ENCODE results near the gene PLAAT2.
"Not testable (repeated sequence)": the region's sequence is repeated elsewhere in the genome, so short reads cannot be mapped to it uniquely, and the experiment has no call there.

Gene PLAAT2

DNA sequence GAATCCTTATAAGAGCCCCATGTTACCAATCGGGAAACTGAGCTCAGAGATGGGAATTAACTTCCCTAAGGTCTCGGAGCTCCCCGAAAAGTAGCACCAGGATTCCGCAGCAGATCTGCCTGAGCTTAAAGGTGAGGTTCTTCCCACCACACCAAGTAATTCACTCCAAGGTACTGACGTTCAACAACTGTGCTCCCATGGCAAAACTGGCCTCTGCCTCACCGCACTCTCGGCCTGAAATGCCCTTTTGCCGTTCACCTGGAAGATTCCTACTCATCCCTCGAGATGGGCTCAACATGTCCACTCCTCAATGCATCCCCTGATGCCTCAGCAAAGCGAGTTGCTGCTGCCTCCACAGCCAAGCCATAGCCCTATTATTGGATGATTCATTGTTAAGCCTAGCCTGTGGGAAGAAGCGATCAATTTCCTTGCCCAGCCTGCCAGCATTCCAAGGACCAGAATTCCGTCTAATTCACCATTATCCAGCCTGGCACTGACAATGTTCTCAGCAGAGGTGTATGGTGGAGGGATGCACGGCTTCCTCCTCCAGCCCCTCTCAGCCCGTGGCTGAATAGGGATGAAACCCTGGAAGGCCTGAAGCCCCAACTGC, 46.9 kb upstream of the PLAAT2 start:
- H3K27ac ChIP-seq: no peak overlapping the region
- H3K4me1 ChIP-seq (ENCODE audit: low read depth, poor library complexity, severe bottlenecking): no peaks in the 10 kb centered on the region
- no peaks in the 10 kb centered on the region for H3K79me2 ChIP-seq (ENCODE audit: insufficient read depth, low read depth)
- no peak overlapping the region for H3K4me2 ChIP-seq
- no peak overlapping the region for H2AFZ ChIP-seq (ENCODE audit: low read depth)
- TF ChIP-seq, protein P1, sequence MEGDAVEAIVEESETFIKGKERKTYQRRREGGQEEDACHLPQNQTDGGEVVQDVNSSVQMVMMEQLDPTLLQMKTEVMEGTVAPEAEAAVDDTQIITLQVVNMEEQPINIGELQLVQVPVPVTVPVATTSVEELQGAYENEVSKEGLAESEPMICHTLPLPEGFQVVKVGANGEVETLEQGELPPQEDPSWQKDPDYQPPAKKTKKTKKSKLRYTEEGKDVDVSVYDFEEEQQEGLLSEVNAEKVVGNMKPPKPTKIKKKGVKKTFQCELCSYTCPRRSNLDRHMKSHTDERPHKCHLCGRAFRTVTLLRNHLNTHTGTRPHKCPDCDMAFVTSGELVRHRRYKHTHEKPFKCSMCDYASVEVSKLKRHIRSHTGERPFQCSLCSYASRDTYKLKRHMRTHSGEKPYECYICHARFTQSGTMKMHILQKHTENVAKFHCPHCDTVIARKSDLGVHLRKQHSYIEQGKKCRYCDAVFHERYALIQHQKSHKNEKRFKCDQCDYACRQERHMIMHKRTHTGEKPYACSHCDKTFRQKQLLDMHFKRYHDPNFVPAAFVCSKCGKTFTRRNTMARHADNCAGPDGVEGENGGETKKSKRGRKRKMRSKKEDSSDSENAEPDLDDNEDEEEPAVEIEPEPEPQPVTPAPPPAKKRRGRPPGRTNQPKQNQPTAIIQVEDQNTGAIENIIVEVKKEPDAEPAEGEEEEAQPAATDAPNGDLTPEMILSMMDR (conservative IDR thresholded peaks at IDR 0.05; ENCODE audit: low read depth, low read length): no peak
- no peak overlapping the region for H3K9ac ChIP-seq
- no peaks in the 10 kb centered on the region for H3K27me3 ChIP-seq (ENCODE audit: insufficient read depth, low read depth)
- no peaks in the 10 kb centered on the region for H3K36me3 ChIP-seq (ENCODE audit: insufficient read depth)
- H4K20me1 ChIP-seq (ENCODE audit: insufficient read depth): no peaks in the 10 kb centered on the region
- no peak overlapping the region for H3K4me3 ChIP-seq (IDR thresholded peaks at IDR 0.05; ENCODE audit: insufficient read depth, low read depth, low read length)

DNA sequence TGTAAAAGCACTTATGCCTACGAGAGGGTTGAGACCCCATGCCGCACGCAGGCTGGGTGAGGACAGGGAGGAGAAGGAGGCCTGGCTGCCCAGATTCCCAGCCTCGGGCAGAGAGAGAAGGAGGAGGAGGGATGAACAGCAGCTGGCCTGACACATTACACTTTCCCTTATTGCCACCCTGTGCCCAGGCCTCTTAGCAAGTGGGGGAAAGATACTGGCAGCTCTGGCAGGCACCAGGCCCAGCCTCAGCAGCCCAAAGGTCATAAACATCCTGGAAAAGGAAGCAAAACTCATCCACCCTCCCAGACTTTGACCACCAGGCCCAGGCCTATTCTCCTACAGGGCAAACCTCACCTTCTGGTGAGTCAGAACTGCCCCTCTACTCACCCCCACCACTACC, 46.4 kb upstream of the PLAAT2 start:
- Histone ChIP-seq H3K27me3 (ENCODE audit: insufficient read depth, low read depth) (no peaks in the 10 kb centered on the region), H3K4me2 (no peak overlapping the region), H4K20me1 (ENCODE audit: insufficient read depth) (no peaks in the 10 kb centered on the region), H3K4me1 (ENCODE audit: low read depth, poor library complexity, severe bottlenecking) (no peaks in the 10 kb centered on the region), H3K9ac (no peak overlapping the region), H3K4me3 (IDR thresholded peaks at IDR 0.05; ENCODE audit: insufficient read depth, low read depth, low read length) (no peak overlapping the region), H3K79me2 (ENCODE audit: insufficient read depth, low read depth) (no peaks in the 10 kb centered on the region), H3K36me3 (ENCODE audit: insufficient read depth) (no peaks in the 10 kb centered on the region), H3K27ac (no peak overlapping the region), H2AFZ (ENCODE audit: low read depth) (no peak overlapping the region)
- TF ChIP-seq, protein P1 (conservative IDR thresholded peaks at IDR 0.05; ENCODE audit: low read depth, low read length): no peak

DNA sequence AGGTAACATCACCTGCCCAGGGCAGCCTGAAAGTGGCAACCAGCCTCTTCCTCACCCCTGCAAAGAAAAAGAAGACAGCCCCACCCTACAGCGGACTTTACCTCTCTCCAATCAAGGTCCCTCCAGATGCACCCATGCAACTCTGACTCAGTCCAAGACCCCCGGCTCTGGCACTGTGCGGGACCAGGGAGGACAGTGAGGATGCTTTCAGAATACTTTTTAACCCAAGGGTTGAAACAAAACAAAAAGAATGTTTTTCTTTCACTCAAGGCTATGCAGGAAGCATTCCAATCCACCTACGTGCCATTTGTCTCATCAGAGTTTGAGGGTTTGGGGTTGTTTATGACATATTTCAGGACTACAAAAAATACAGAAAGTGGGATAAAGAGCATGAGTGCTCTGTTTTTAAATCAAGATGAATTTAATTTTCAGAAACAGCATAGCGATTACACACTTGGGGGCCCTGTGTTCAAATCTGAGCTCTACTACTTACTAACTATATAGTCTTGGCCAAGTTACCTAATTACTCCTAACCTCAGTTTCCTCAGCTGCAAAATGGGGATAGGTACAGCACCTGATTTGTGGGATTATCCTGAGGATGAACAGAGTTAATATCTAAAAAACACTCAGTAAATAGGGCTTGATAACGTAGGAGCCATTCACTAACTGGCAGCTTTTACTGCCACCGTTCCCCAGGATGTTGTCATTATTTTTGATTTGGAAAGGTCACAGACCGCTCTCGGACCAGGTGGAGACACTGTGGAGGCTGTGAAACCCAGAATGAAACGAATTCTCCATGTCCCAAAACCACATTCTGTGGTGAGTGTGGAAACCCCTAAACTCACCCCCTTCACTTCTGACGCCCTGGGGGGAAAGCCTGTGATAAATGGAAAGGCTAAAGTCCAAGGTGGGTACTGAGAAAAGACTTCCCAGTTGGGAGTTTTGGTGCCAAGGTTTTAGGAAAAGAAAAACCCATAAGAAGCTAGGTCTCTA, 45.5 kb upstream of the PLAAT2 start:
- H3K27me3 ChIP-seq (ENCODE audit: insufficient read depth, low read depth): no peaks in the 10 kb centered on the region
- H3K79me2 ChIP-seq (ENCODE audit: insufficient read depth, low read depth): no peaks in the 10 kb centered on the region
- no peak overlapping the region for H3K4me3 ChIP-seq (IDR thresholded peaks at IDR 0.05; ENCODE audit: insufficient read depth, low read depth, low read length)
- TF ChIP-seq, protein P1 (conservative IDR thresholded peaks at IDR 0.05; ENCODE audit: low read depth, low read length): no peak
- H3K4me2 ChIP-seq: no peak overlapping the region
- no peaks in the 10 kb centered on the region for H3K36me3 ChIP-seq (ENCODE audit: insufficient read depth)
- no peak overlapping the region for H3K27ac ChIP-seq
- H3K9ac ChIP-seq: no peak overlapping the region
- no peaks in the 10 kb centered on the region for H4K20me1 ChIP-seq (ENCODE audit: insufficient read depth)
- H3K4me1 ChIP-seq (ENCODE audit: low read depth, poor library complexity, severe bottlenecking): no peaks in the 10 kb centered on the region
- H2AFZ ChIP-seq (ENCODE audit: low read depth): no peak overlapping the region

DNA sequence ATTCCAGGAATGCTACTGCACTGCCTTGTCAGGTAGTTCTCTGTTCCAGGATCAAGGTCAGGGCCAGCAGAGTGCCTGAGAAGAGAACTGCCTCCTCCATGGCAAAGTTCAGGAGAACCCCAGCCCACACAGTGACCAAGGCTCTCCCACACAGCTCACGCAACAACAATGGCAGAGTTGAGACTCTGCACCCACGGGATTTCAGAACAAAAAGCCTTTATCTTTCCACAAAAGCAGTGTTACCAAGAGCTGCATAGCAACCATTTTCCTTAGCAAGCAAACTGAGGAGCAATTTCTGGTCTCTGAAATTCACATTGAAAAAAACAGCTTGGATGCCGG, 40.0 kb upstream of the PLAAT2 start:
- no peak overlapping the region for H3K4me2 ChIP-seq
- H3K36me3 ChIP-seq (ENCODE audit: insufficient read depth): no peaks in the 10 kb centered on the region
- no peak overlapping the region for H3K9ac ChIP-seq
- no peak overlapping the region for H3K27ac ChIP-seq
- H3K79me2 ChIP-seq (ENCODE audit: insufficient read depth, low read depth): no peaks in the 10 kb centered on the region
- TF ChIP-seq, protein P1 (conservative IDR thresholded peaks at IDR 0.05; ENCODE audit: low read depth, low read length): no peak
- peaks cover 6% of the 10 kb centered on the region for H3K4me1 ChIP-seq (ENCODE audit: low read depth, poor library complexity, severe bottlenecking)
- no peaks in the 10 kb centered on the region for H4K20me1 ChIP-seq (ENCODE audit: insufficient read depth)
- H2AFZ ChIP-seq (ENCODE audit: low read depth): peak overlapping the region; percentile 30; the same call in 1 of the 2 replicates
- H3K27me3 ChIP-seq (ENCODE audit: insufficient read depth, low read depth): no peaks in the 10 kb centered on the region
- H3K4me3 ChIP-seq (IDR thresholded peaks at IDR 0.05; ENCODE audit: insufficient read depth, low read depth, low read length): no peak overlapping the region

DNA sequence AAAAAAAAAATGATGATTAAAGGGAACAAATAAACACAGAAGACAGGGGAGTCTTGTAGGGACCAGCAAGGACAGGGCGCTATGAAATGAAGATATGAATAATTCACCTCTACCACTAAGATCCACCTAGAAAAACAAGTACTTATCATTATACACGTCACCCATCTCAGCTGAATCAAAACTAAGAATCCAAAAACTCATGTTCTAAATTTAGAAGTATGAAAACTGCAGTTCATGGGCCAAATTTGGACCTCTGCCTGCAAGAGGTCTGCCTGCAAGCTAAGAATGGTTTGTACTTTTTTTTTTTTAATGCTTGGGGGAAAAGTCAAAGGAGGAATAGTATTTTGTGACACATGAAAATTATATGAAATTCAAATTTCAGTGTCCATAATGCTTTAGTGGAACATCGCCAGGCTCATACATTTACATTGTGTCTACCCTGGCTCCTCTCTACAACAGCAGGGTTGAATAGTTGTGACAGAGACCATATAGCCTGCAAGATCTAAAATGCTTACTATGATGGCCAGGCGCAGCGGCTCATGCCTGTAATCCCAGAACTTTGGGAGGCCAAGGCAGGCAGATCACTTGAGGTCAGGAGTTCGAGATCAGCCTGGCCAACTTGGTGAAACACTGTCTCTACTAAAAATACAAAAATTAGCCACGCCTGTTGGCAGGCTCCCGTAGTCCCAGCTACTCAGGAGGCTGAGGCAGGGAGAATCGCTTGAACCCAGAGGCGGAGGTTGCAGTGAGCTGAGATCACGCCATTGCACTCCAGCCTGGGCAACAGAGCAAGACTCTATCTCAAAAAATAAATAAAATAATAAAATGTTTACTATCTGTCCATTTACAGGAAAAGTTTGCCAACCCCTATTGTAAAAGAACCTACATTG, 39.4 kb upstream of the PLAAT2 start:
- H3K9ac ChIP-seq; H3K27me3 ChIP-seq (ENCODE audit: insufficient read depth, low read depth); H3K4me1 ChIP-seq (ENCODE audit: low read depth, poor library complexity, severe bottlenecking); H3K4me3 ChIP-seq (IDR thresholded peaks at IDR 0.05; ENCODE audit: insufficient read depth, low read depth, low read length); H3K36me3 ChIP-seq (ENCODE audit: insufficient read depth); H2AFZ ChIP-seq (ENCODE audit: low read depth); H4K20me1 ChIP-seq (ENCODE audit: insufficient read depth); H3K4me2 ChIP-seq; H3K27ac ChIP-seq; H3K79me2 ChIP-seq (ENCODE audit: insufficient read depth, low read depth): not testable (repeated sequence)

Data from KMS-11 (cell line).